ENCODE data around the gene ZEB2. TPM values are rescaled to one million over a fixed set of nuclear protein-coding genes. Genes with fewer than 3 reads are reported as not detected.

Gene ZEB2
- total and polyA plus RNA-seq, 2 of the 8 experiments (the other 6 are each of a cell fraction or from before 2014, with no cell fraction given) = 0.38 TPM; not detected in 1

GRCh38 chr2:144533221-144533620, 13.3 kb upstream of the ZEB2 start (continued):
- no peak for TF ChIP-seq CTCF (IDR thresholded peaks at IDR 0.05; ENCODE audit: control extremely low read depth in 1 of 3, insufficient read depth in 1 of 3, low read depth in 1 of 3, low read length in 3 of 3)
